HG03520 (cell line): ENCODE results near the gene PGS1.
"Not testable (repeated sequence)": the region's sequence is repeated elsewhere in the genome, so short reads cannot be mapped to it uniquely, and the experiment has no call there.

Experiments
- ATAC-seq: cut with Tn5 transposase; IDR thresholded peaks from one replicate; pipeline ENCODE4 v1.9.1; 2021; ENCODE audit warnings: mild to moderate bottlenecking, moderate library complexity; ENCODE audit not compliant: unreplicated experiment

Gene PGS1

DNA sequence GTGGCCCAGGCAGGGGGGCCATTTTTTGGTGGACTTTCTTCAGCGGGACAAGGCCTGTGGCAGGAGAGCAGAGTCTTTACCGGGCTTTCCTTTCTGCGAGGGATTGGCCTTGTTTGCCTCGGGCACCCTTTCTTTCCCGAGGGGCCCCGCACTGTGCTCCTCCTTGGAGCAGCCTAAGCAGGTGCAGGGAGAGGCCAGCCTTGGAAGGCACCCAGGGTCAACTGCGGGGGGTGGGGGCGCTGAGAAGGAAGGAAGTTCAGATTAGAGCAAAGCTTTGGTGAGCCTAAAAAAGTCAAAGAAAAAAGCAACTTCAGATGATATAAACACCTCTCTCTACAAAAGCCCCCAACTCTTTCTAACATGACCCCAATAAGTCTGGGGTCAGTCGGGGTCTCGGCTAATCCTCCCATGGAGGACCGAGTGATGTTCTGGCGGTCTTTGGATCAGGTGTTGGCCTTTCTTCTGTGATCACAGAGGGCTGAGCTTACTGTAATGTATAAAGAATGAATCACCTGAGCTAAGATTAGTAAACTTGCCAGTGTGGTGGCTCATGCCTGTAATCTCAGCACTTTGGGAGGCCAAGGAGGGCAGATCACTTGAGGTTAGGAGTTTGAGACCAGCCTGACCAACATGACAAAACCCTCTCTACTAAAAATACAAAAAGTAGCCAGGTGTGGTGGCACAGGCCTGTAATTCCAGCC, 63.0 kb downstream of the PGS1 start:
- ATAC-seq = no peak

DNA sequence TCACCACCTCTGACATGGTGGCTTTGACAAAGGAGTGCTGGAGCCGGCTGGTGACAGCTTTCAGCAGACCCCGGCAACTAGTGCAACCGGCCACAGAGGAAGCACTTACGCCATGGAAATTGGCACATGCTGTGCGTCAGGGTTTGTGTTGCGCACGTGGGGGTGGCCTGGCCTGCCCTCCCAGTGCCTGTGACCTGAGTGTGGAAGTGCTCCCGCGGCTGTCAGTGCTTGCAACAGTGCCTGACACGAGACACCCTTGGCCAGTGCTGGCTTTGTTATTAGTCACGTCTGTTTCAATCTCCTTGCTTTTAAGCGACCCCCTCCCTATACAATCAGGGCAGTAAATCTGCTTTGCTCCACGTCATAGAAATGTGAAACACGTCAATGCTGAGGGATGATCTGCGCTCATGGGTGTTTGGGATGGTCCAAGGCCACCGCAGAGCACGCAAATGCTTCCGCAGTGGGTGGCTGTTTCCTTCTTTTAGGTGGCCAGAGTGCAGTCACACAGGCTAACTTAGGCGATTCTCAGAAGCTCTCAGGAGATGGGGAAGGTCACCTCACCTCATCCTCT, 64.3 kb downstream of the PGS1 start:
- ATAC-seq = no peak

DNA sequence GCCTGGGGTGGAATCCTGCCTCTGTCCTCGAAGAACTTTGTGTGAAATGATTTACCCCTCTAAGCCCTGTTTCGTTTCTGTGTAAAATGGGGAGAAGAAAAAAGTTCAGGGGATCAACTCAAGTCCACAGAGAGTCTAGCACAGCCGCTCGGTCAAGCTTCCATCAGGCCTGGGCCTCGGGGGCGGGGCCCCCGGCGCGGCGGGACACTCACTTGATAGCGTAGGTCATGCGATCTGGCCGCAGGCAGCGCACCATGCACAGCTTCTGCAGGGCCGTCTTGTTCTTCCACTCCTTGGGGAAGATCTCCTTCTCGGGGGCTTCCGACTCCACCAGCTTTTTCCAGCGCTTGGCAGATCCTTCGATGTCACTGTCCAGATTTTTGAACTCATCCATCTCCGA, 65.9 kb downstream of the PGS1 start:
- ATAC-seq = no peak

DNA sequence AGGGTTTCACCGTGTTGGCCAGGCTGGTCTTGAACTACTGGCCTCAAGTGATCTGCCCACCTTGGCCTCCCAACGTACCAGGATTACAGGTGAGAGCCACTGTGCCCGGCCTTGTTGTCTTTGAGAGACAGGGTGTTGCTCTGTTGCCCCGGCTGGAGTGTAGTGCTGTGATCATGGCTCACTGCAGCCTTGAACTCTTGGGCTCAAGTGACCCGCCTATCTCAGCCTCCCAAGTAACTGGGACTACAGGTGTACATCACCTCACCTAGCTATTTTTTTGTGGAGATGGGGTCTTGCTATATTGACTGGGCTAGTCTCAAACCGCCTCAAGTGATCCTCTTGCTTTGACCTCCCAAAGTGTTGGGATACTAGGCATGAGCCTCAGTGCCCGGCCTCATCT, 68.4 kb downstream of the PGS1 start:
- ATAC-seq = no peak

DNA sequence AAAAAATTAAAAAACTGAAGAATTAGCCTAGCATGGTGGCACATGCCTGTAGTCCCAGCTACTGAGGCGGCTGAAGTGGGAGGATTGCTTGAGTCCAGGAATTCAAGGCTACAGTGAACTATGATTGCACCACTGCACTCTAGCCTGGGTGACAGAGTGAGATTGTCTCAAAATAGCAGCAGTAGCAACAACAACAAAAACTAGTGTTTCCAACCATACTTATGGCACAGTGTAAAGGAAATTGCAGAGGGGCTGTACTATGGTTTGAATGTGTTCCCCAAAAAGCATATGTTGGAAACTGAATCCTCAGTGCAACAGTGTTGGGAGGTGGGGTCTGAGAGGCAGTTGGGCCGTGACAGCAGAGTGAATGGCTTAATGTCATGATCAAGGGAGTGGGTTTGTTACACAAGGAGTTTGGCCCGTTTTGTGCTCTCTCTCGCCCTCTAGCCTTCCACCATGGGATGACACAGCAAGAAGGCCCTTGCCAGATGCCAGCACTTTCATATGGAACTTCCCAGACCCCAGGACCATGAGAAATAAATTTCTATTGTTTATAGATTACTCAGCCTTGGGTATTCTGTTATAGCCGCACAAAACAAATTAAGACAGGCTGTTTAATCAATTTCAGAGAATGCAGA, 70.0 kb downstream of the PGS1 start:
- no peak for ATAC-seq

DNA sequence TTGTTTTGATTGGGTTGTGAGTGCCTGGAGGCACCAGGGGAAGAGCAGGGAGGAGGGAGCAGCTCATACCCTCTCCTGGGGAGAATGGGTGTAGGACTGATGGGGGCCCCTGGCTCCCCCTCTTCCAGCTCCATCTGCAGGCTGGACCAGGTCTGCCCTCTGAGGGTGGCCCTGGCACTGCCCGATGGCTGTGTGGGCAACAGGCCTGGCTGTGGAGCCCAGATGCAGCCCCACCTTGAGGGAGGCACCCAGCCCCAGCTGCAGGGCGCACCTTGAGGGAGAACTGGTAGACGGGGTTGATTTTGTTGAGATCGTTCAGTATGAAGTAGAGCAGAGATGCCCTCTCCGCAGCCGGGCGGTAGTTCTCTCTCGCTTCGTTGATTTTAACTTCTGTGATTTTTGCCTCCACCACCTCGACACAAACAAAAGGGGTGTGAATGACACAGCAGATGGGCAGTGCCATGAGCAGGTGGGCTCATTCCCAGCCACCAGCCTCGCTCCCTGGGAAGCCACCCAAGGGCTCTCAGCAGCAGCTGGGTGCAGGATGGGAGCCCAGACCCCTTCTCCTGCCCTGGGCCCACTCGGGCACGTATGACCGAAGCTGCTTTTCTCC, 71.6 kb downstream of the PGS1 start:
- no peak for ATAC-seq

DNA sequence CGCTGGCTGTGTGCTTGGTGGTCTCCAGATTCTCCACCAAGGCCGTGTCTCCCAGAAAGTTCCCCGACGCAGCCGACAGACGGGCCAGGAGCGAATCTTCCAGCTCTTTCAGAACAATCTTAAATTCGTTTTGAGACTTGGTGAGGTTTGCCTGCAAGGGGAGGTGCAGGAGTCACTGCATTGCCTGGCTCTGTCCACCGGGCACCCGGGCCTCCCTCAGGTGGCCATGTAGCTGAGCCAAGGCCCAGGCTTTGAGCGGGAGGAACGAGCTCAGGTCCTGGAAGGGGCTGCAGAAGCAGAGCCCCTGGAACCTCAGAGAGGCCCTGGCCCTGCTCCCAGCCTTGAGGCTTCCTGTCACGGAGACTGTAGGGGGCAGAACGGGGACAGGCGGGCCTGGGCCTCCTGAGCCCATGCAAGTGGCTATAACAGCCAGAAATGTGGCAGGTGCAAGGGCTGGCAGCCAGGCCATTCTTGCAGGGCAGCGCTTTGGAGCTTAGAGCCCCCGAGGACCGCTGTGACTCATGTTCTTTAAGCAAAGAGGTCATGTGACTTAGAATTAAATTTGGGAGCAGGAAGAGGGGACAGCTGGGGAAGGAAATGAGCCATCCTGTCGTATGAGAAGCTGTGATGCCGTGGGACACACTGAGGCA, 72.4 kb downstream of the PGS1 start:
- no peak for ATAC-seq

DNA sequence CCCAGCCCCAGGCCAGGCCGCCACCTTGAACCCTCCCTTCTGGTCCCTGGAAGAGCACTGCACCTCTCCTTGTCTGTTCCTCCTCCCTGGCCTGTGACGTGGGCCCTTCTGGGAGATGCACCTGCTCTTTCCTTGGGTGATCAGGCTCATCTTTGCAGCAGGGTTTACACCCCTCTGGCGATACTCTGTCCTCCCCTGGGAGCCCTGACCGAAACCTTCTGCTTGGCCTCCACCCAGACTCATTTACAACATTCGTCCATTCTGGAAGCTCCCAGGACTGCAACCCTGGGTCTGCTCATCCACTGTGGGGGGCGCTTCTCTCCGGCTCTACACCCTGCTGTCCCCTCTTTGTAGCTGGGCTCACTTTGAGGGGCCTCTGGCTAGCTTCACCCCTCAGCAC, 73.3 kb downstream of the PGS1 start:
- ATAC-seq = no peak

DNA sequence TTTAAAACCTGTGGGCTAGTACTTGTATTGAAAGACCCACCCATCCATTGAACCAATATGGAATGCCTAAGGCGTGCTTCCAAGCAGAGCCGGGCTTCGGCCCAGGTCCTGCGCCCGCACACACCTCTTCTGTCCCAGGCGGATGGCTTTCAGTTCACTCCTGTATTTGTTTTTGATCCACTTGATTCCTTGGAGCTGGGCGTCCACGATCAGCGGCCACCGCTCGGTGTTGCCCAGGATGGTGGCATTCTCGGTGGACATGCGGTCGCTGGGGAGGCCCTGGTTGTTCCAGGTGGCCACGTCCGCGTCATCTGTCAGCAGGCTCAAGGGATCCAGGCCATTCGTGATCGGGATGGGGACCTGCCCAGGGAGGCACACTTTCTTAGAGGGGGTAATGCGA, 75.9 kb downstream of the PGS1 start:
- no peak for ATAC-seq

DNA sequence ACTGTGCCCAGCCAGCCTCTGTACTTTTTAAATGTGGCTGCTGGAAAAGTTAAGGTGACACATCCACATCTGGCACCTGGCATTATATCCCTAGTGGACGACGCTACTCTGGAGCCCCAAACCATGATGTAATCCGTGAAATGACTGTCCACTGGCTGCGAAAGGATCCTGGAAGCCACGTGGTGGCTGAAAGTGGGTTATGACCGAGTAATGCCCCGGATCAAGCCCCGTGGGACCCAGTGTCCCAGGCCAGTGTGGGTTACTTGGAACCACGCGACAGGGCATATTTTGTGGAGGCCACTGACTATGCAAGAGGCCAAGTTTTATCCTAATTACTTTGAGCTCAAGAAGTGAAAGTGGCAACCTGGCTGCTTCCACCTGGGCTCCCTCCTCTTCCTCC, 79.6 kb downstream of the PGS1 start:
- ATAC-seq = no peak

DNA sequence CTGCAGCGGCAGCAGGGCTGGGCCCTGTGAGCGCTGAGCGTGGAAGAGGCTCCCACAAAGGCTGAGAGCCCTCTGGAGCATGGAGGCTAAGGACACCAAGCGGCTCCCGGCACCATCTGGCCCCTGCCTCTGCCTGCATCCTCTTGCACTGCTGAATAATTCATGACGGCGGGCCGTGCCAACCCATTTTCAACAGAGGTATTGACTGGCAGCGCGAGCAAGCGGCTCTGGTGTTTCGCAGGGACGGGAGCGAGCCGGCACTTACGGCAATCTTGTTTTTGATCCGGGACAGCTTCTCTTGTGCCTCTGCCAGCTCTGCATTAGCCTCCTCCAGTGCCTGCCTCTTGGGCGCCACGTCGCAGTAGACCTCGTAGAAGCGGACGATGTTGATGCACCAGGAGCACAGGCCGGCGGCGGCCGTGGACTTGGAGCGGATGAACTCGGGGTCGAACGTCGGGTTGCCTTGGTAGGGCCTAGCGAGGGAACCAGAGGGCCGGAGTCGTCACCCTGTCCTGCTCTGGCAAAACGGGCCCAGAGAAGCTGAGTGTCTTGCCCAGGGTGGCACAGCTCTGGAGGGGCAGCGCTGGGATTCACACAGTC, 80.4 kb downstream of the PGS1 start:
- no peak for ATAC-seq

DNA sequence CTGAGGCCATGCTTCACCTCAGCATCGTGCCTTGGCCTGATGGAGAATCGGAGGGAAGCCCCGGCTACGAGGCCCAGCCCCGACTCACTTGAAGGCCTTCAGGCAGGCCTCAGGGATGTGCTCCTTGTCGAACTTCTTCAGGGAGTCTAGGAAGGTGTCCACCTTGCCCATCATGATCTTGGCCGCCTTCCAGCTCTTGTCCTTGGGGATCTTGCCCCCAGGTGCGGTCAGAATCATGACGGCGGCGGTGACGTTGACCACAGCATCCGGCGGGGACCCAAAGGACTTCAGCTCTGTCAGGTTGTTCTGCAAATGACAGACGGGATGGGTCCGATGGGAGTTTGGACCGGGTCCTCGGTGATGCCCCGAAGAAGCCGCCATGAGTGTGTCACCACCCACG, 81.2 kb downstream of the PGS1 start:
- no peak for ATAC-seq

DNA sequence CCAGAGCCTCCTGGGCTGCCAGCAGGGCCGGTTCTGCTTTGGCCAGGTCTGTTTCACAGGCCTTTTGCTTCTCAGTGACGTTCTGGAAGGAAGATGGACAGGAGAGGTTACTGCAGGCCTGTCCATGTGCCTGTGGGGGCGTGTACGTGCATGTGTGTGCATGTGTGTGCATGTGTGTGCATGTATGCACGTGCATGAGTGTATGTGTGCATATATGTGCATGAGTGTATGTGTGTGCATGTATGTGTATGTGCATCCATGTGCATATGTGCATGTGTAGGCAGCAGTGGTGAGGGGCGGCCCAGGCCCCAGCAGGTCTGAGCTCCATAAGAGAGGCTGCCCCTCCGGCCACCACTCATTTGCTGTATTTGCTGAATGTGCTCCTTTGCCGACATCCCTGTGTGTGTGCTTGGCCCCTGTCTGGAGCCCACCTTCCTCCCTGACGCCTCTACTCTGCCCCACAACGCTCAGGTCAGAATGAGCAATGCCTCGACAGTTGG, 81.8 kb downstream of the PGS1 start:
- ATAC-seq = no peak

DNA sequence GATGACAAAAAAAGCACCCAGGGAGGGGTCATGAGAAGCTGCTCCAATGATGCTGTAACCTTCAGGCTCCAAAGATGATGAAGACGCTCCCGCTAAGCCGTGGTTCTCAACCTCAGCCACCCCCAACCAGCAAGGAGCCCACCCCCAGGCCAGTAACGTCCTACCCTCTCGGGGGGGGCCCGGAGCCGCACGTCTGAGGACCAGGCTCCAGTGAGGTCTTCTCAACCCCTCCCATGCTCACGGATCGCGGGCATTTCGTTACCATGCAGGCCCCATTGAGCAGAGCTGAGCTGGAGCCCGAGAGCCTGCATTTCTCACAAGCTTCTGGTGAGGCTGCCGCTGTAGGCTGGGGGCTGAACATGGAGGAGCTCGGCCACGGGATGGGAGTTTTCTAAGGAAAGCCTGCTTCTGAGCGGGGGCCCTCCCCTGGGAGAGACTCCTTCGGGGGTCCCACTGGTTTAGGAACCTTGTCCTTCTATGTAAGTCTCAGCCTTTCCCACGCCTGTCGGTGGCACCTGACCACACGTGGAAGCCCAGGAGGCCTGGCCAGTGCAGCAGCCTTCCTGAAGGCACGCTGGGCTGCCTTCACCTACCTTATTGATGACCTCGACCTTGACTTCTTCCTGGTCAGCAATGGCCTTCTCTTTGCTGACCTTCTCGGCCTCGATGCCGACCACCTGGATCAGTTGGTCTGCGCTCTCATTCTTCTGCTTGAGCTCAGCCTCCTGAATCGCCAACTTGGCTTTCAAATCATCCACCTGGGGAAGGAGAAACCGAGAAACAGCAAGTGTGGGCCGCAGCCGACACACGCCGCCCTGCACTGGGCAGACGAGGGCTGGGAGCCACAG, 82.7 kb downstream of the PGS1 start:
- no peak for ATAC-seq

DNA sequence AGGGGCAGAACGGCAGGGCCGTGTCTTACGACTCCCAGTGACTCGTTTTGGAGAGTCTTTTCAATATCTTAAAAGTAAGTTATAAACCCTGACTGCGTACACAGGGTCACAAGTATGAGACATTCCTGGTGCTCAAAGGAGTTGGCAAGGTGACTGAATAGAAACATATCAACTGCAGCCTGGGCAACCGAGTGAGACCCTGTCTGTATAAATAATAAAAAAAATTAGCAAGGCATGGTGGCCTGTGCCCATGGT, 83.3 kb downstream of the PGS1 start:
- ATAC-seq = no peak

DNA sequence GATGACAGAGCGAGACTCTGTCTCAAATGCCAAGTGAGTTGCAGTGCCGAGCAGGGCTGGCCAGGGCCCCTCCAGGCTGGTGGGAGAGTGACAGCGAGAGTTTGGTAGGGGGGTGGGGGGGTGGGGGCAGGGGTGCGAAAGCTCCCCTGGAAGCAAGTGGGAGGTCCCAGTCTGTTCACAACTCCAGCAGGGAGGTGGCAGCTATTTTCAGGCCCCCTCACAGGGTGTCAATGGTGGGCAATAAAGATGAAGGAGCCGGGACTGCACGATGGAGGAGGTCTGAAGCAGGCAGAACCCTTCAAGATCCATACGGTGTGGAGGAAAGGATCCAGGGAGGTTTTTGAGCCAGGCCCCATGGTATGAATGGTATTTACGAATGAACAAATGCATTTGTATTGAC, 83.7 kb downstream of the PGS1 start:
- ATAC-seq = no peak

DNA sequence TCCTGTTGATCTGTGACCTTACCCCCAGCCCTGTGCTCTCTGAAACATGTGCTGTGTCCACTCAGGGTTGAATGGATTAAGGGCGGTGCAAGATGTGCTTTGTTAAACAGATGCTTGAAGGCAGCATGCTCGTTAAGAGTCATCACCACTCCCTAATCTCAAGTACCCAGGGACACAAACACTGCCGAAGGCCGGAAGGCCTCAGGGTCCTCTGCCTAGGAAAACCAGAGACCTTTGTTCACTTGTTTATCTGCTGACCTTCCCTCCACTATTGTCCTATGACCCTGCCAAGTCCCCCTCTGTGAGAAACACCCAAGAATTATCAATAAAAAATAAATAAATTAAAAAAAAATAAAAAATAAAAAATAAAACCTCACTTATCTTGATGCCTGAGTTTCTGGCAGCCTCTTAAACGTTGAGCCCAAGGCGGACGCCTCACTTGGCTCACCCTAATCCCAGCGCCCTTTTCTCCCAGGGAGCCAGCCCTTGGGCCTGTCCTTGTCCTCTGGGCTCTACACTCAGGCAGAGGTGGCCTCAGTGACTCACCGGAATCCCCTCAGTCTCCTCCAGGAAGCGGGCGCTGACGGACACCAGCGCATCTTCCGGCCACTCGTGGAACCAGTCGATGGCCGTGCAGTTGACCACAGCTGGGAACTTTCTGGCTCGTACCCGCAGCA, 87.8 kb downstream of the PGS1 start:
- ATAC-seq = not testable (repeated sequence)

DNA sequence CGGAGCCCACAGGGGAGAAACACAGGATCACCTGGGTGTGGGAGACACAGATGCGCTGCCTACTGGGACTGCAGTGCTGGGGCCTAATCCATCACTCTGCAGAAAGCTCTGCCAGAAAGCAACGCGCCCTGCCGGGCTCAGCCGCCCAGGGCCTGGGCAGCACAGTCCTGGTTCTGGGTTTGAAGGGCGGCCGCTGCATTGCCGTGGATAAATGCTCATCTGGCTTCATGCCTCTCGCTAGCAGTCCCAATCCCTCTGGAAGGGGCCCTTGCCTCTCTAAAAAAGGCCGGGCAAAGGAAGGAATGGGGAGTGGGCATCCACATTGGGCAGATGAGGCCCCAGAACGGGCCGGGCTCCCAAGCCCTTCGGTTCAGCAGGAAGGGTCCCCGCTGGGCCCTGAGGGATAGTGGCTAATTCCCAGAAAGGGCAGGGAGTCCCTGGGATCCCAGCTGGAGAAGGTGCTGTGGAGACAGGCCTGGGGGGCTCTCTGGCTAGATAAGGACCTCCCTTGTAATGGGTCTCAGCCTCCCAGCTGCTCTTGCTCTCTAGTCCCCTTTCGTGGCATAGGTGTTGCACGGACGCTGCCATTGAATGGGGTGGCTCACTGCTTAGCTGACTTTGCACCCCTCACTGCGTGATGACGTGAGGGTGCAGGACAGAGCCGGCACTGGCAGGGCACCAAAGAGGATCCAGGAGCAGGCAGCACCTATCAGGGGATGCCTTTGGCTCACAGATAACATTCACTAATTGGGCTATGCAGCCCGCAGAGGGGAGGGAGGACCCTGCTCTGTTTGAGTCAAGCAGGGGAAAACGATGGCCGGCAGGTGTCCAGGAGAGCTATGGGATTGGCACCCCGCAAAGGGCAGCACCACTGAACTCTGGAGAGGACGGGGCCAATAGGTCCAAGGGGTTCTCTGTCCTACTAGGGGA, 88.6 kb downstream of the PGS1 start:
- no peak for ATAC-seq

DNA sequence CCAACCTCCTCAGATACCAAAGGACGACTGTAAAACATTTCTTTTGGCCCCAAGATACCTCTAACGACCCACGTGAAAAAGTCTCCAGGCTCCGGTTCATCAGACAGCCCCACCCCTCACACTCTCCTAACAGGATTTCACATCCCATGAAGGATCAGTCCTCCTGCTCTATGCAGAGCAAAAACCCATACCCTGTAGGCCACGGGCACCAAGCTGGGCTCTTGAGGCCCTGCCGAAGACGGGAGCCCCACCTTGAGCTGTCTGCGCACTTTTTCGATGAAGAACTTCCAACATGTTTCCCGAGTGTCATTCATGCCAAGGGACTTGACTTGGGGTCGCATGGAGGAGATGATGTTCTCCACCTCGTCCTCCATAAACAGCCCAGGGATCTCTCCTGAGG, 89.9 kb downstream of the PGS1 start:
- no peak for ATAC-seq
